Retina (tissue), 1 donor: ENCODE data around the gene NXPH3.
"Not testable (repeated sequence)": the region's sequence is repeated elsewhere in the genome, so short reads cannot be mapped to it uniquely, and the experiment has no call there.

ENCODE experiments used
- DNase-seq: peaks from one replicate; pipeline ENCODE4 v3.0.0-alpha.2; 2016

The NXPH3 gene

DNA sequence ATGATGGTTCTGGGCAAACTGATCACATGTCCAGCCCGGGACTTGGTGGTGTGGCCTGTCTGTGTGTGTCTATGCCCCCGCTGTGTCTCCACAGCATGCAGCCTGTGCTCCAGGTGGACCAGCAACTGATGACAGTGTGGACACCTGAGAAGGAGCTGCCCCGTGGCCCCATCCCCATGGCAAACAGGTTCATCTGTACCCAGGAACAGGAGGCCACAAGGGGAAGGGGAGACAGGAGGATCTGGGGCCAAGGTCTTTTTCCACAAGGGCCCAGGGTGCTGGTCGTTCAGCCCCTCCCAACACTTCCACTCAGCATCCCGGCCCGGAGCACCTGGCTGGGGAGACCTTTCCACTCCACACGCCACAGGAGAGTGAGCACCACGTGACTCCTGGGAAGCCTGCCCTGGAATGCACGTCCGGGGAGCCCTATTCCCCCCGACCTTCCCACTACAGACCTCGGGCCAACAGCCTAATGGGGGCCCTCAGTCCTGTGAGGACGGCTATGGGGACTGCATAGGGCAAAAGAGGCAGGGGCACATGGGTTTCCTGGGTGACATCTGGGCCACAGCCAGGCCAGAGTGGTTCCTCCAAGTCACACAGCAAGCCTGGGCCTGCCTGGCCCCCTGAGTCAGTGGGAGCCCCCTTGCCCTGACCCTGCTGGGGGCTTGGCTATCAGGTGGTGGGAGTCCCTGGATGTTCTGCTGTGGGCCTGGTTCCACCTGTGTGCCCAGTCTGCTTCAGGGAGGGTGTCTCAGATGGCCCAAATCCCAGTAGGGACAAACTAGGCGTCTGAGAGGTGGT is 20.8 kb upstream of the NXPH3 start:
- DNase-seq = no peak

DNA sequence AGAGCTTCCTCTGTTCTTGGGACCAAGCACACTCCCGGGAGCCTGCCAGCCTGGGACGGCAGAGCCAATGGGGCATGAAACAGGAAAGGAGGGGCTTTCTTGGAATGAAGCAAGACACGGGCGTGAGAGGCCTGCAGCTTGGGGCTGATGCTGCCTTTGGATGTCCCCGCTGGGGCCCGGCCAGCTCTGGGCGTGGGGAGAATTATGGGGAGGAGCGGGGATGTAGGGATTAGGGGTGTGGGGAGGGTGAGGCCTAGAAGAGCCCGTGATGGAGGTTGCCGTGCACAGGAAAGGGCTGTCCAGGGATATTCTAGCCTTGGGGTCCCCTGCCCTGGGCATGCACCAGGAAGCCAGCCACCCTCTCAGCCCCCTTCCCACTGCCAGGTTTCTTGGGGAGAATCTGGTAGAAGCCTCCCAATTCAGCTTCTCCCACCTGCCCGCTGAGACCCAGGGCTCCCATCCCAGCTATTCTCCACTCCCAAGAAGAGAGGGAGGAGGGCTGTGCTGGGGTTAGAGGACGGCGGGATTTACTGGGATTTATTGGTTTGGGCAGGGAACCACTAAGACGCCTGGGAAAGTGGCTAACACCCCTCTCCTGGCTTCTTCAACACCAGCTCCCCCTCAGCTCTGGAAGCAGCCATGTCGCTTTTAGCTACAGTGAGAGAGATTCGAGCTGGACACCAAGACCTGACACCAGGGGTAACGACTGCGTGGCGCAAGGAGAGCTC is 20.0 kb upstream of the NXPH3 start:
- no peak for DNase-seq

DNA sequence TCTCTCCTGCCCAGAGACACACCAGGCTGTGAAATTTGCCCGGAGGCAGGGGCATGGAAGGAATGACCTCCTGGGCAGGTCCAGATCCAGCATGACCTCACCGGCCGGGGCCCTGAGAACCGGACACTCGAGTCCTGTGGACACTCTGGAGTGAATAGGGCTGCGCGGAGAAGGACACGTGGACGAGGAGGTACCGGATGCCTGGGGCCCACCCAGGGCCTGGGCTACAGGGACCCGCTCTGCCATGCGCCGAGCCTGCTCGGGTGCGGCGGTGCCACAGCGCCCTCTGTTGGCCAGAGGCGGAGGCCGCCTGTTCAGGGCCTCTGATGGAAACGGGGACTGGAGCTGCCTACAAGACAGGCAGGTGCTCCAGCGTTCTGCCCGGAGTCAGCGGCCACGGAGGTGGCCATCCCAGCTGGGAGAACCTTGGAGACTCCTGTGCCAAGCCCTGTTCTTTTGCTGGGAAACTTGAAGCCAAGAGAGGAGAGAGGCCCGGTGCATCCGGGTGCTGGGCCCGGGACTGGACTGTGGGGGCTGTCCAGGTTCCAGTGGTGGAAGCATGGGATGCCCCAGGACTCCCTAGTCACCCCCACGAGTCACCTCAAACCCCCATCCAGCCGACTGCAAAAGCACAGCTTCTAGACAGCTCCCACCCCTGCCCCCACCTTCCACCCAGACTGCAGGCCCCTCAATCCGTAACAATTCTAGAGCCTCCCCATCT is 19.3 kb upstream of the NXPH3 start:
- DNase-seq = peak; percentile 94

DNA sequence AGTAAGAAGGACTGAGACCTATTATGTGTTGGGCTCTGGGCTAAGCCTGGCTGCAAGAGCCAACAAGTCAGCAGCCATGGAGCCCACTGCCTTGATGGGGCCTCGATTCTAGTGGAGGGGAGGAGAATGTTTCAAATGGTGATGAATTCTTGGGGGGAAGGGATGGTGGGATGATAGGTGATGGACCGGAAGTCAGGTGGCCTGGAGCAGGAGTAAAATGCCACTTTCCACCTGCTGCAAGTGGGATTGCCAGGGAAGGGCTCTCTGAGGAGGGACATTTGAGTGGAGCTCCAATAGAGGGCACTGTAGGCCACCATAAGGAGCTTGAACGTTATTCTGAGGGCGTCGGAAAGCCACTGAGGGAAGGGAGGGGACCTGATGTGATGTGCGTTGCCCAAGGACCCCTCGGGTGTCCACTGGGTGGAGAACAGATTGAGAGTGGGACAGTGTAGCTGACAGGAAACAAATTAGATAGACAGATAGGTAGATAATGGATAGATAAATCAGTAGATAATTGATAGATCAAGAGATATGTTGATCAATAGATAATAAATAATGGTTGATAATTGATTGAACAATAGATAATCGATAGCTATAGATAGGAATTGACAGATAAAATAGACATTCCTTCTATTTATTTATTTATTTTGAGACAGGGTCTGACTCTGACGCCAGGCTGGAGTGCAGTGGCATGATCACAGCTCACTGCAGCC is 18.2 kb upstream of the NXPH3 start:
- peak; percentile 60 for DNase-seq

DNA sequence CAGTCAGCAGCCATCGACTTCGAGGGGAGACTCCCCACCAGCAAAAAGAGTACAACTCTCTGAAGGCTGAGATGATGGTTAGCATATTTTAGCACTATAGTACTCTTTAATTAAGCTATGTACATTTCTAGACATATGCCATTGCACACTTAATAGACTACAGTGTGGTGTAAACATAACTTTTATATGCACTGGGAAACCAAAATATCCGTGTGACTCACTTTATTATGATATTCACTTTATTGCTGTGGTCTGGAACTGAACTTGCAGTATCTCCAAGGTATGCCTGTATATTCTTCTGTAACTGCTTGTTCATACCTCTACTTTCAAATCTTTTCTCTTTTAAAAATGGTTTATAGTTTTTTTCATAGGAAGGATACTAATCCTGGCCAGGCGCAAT is 11.0 kb upstream of the NXPH3 start:
- no peak for DNase-seq

DNA sequence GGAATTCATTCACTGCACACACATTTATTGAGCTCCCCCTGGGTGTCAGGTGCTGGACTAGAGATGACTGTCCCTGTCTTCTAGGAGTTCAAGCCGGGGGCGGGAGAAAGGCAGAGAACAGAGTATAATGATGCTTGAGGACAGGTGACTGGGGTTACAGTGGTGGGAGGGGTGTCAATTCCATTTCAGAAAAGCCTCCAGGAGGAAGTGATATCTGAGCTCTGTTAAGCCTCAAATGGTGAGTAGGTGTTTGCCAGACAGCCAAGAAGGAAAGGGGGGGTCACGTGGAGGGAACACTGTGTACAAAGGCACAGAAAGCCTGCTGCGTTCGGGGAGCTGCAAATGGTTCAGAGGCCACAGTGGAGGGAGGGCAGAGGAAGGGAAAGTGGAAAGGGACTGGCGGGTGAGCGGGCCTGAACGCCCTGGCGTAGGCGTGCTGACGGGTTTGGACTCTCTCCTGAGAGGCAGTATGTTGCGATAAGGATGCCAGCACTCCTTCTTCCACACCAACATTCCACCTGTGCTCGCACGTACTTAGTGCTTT is 9.7 kb upstream of the NXPH3 start:
- DNase-seq = no peak

DNA sequence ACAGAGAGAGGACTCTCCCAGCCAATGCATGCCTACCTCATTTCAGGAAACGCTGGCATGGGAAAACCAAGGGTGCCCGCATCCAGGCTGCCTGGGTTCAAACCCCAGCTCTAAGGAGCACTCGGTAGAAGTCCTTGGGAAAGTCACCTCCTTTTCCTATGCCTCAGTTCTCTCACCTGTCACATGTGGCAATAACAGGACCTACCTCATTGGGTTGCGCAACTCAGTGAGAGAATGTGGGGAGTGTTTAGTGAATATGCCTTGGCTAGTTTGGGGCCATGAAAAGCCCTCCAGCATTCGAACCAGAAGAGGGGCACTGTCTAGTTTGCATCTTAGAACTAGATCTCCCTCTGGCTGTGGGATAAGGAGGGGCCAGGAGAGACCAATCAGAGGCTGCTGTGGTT is 9.0 kb upstream of the NXPH3 start:
- DNase-seq = no peak

DNA sequence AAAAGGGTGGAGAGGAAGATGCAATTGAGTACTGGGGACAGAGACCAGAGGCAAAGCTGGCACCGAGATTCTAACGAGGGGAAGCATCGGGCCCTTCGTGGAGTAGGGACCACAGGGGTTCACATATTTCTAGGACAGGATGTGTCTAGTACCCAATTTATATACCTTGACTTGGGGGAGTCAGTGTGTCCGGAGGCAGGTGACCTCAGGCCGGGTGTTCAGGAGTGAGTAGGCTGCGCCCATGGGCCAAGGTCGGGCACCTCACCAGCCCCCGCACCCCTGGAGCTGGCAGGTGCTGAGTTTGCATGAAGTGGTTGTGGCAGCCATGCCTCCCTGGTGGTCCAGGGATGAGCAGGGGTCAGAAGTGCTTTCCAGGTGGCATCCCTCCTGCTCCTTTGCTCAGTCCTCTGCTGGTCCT is 8.6 kb upstream of the NXPH3 start:
- no peak for DNase-seq

DNA sequence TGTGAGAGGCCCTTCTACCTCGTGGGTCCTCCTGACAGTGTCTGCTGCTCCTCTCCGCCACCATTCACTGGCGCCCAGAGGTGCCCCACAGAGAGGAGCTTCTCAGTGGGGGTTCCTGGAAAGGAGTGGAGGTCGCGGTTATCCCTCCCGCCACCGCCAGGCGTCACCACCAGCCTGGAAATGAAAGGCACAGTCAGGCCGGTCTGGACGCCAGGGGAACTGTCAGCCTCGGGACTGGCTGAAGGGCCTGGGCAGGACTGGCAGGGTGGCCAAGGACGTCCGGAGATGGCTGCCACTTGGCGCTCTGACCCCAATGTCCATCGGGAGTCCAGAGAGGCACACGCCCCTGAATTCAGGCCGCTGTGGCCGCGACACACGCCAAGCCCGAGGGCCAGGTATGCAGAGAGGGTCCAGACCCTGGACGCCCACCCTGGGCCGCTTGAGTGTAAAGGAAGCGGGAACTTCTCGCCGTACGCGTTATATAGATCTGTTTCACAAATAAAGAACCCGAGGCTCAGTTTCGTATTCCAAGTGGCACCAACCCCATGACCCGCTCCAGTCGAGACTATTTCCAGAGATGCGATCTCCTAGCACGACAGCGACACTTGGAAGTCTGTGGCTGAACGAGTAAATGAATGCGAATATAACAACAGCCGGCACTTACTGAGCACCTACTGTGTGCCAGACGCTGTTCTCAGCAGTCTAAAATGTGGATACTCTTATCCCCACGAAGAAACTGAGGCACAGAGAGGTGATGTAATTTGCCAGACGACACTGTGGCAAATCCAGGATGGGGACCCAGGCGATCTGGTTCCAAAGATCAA is 7.6 kb upstream of the NXPH3 start:
- DNase-seq = peak; percentile 93

DNA sequence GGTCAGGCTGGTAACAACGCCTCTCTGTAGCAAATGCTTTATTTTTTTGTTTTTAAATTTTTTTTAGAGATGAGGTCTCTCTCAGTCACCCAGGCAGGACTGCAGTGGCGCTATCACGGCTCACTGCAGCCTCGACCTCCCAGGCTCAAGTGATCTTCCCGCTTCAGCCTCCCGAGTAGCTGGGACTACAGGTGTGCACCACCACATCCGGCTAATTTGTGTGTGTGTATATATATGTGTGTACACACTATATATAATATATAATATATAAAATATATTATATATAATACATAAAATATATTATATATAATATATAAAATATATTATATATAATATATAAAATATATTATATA is 7.0 kb upstream of the NXPH3 start:
- not testable (repeated sequence) for DNase-seq

DNA sequence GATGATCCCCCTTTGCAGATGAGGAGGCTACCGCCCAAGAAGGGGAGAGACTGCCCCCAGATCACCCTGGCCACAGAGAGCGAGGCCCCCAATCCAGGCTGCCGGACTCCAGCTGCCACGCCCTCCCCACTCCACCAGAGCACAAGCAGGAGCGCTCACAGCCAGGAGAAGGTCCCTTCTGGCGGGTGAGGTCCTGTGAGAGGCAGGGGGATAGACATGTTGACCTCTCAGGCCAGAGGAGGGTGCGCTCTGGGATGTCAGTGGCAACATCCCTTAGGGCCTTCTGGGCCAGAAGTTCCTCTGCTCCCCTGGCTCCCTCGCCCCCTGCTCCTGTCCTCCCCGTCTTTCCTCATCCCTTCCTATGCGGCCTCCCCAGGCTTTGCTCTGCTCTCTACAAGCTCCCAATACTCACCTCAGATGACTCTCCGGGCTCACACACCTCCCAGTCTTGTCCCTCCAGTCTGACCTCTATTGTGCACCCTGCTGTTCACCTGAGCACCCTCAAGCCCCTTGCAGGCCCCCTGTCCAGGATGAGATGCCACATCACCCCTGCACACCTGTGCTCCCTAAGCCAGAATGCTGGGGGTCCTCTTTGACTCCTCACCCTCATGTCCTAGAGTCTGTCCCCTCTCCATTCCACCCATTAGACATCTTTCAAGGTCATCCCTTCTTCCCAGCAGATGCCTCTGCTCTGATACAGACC is 5.0 kb upstream of the NXPH3 start:
- no peak for DNase-seq

DNA sequence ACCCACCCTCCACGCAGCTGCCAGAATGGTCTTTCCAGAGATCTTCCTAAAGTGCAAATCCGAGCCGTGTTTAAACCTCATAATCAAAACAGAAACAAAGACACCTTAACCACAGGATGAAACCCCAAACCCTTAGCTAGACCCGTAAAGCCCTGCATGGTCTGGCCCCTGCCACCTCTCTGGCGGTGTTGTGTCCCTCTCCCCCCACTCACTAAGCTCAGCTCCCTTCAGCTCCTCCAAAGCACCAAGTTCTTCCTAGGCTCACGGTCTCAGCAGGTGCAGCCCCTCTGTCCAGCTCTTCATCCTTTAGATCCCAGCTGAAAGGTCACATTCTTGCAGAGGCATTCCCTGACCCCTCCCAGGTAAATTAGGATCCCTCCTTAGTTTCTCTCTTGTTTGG is 4.4 kb upstream of the NXPH3 start:
- DNase-seq = no peak

DNA sequence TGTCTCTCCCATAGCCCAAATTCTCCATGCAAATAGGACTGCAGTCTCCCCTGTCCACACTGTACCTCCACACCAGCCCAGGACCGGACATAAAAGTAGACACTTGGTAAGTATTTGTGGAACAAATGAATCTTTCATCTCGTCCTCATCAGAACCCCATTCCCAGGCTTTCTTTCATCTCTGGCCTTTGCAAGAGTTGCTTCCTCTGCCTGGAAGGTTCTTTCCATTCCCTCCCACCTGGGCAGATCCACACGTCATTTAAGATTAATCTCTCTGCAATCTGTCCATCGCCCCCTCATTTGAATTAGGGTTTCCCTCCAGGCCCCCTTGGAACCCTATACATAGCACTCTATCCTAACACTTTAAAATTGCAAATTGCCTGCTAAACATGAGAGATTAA is 3.9 kb upstream of the NXPH3 start:
- DNase-seq = no peak

DNA sequence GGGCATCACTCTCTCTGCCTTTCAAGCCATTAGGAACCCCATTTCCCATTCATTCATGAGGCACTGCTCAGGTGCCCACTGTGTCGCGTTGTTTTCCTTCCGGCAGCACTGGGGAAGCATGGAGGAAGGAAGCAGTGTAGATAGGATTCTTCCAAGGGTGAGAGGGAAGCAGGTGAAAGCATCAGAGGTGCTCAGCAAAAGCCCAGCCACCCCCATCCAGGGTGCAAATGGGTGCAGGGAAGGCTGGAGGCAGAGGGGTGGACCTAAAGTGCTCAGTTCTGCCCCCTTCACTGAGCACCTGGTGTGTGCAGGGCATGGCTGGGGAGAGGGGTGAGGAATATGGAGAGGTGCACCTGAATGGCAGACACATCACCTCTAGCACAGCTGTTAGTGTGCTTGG is 3.4 kb upstream of the NXPH3 start:
- DNase-seq = no peak

DNA sequence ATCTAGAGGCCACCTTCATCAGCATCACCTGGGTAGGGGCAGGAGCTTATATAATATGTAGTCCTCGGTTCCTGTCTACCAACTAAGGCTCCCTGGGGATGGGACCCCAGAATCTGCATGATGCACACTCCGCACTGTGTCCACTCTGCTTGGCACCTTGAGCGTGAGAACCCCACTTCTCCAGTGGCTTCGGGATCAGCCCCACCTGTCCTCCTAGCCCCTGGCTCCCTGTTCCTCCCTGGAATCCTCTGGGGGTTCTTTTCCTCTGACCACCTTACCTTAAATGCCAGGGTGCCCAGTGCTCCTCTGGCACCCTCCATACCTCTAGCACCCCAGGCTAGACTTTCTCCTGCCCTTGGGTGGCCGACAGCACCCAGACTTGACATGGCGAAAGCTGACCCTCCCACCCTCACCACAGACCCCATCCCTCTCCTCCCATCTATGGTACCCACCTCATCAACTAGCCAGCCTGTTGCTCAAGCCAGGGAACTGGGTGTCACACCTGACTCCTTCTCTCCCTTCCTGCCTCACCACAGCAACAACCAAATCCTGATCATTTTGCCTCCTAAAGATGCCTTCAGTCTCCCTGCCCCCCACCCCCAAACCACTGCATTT is 2.8 kb upstream of the NXPH3 start:
- DNase-seq = no peak

DNA sequence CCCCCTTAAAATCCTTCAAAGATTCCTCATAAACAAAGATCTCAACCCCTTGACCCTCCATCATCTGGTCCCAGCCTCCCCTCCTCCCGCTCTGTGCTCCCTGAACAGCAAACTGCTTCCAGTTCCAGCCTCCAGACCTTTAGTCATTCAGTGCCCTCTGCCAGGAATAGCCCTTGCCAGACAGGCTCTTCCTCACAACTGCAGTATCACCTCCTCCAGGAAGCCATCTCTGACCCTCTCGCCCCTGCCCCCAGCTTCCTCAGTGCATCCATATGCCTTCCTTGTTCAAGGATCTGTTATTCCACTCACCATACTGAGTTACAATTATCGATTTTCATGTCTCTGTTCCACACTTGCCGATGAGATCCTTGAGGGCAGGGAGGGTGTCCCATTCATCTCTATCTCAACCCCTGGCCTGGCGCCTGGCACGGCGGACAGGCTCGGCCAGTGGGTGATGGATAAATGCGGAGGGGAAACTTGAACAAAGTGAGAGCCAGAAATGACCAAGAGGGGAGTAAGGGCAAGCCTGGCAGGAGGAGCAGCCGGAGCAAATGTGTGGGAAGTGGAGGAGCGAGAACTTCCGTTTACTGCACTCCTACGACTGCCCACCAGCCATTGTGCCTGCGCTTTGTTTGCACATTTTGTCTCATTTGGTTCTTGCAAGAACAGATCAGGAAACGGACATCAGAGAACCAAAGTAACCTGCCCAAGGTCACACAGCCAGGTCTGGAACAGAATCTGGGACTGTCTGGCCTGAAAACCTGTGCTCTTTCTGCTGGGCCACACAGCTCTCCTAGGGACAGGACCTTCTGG is 2.0 kb upstream of the NXPH3 start:
- DNase-seq = no peak

DNA sequence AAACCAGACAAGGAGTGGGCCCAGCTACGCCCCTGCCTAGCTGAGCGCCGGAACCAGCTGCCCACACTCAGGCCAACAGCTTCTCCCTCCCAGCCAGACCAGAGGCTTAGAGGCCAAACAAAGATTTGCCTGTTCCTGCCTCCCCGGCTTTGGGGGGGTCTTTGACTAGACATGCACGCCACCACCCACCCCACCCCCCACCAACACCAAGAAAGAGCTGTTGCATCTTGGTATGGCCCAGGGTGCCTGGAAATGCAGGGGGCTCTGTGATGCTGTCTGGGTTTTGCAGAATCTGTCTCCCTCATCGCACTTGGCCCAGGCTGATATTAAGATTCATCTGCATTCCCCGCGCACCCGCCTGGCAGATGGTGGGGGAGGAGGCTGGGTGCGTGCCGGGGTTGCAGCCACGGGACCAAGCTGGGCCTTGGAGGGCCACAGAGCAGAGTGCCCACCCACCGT is 1.3 kb upstream of the NXPH3 start:
- no peak for DNase-seq

DNA sequence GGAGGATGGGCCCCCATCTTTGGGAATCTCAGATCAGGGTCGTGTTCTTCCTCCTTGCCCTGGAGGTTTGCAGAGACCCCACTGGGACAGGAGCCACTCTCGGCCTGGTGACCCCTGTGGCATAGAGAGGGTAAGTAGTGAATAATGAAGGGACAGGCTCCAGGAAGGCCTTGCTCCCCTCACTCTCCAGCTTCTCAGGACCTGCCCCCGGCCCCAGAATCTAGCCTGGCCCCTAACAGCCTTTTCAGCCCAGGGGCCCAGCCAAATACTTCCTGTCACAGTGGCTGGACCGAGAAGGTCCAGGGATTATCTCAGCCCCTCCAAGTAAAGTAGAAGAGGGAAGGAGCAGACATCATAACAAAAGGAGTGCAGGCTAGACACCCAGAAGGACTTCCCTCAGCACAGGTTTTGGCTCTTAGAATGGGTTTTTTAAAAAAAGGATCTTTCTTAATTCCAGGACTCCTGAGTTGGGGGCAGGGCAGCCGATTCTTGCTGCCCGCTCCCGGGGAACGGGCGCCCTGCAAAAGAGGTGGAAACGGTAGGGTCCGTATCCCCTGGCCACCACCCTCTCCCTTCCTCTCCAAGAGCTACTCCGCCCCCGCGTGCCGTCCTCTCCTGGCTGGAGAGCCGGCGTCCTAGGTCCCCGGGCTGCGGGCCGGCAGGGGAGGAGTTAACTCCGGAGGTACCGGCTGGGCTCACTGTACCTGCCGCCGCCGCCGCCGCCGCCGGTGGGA is 559 bp upstream of the NXPH3 start:
- no peak for DNase-seq
